ENCODE measurements around the gene CISTR. TPM values are rescaled to one million over a fixed set of nuclear protein-coding genes. Genes with fewer than 3 reads are reported as not detected.

CISTR gene
- total RNA-seq, 6 experiments from 2014 or later: not detected

DNA sequence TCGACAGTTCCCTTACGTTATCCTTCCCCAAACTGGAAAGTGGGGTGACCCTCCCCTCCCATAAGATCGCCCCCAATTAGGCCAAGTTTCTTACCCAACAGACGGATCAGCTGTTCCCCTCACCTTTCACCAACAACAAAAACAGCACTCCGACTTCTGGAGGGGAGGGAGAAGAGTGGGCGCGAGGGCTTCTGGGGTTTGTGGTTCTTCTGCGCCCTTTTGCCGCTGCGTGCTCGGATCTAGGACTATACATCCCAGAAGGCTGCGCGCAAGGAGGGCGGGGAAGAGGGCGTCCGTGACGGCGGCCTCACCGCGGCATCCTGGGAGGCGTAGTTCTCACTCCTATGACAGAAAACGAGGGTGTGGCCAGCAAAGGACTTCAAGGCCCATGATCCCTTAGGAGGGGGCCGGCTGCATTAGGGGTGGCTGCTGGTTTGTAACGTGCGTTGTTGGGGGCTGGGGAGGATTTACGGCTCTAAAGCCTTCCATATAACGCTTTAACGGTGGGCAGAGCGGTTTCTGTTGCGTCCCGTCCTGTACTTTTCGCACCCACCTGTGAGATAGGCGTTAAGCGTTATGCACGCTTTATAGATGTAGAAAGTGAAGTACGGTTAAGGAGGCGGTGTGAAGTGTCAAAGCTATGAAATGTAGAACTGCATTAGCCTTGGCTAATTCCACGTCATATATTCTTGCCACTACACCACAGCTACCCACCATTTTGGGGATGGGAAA is 24.3 kb downstream of the CISTR start, which contains the start of gene CALCOCO1:
TSS of gene CALCOCO1 (minus strand) at position 143 of the 732 bp plus-strand sequence. CDS start 2,210 bp downstream, outside the sequence.
- H3K27me3 ChIP-seq: no peaks in the 10 kb centered on the region
- no peaks in the 10 kb centered on the region for H3K9me3 ChIP-seq
- DNase-seq: peak; percentile 98 to 99 (median 99)
- H3K27ac ChIP-seq: peak within 1 kb of the TSS; percentile 51 to 76 (median 73)
- 0% methylated on average over 30 of the region's 38 CpGs for WGBS (ENCODE audit: insufficient coverage, low coverage, low lambda C conversion rate, missing lambda C conversion rate)
- TF ChIP-seq POLR2A (IDR thresholded peaks at IDR 0.05): peak; percentile 27
- TF ChIP-seq, protein P1, sequence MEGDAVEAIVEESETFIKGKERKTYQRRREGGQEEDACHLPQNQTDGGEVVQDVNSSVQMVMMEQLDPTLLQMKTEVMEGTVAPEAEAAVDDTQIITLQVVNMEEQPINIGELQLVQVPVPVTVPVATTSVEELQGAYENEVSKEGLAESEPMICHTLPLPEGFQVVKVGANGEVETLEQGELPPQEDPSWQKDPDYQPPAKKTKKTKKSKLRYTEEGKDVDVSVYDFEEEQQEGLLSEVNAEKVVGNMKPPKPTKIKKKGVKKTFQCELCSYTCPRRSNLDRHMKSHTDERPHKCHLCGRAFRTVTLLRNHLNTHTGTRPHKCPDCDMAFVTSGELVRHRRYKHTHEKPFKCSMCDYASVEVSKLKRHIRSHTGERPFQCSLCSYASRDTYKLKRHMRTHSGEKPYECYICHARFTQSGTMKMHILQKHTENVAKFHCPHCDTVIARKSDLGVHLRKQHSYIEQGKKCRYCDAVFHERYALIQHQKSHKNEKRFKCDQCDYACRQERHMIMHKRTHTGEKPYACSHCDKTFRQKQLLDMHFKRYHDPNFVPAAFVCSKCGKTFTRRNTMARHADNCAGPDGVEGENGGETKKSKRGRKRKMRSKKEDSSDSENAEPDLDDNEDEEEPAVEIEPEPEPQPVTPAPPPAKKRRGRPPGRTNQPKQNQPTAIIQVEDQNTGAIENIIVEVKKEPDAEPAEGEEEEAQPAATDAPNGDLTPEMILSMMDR (IDR thresholded peaks at IDR 0.05): no peak
- peak; percentile 98 to 100 (median 100) for ATAC-seq
- intact Hi-C loops (cut with DNase I): no loop called here
- H3K4me1 ChIP-seq: peaks cover 0 to 13% (median 4%) of the 10 kb centered on the region in 4 donors
- H3K36me3 ChIP-seq: peaks cover 0 to 26% (median 8%) of the 10 kb centered on the region in 4 donors
- H3K4me3 ChIP-seq: peak within 1 kb of the TSS; percentile 83 to 87 (median 83)

DNA sequence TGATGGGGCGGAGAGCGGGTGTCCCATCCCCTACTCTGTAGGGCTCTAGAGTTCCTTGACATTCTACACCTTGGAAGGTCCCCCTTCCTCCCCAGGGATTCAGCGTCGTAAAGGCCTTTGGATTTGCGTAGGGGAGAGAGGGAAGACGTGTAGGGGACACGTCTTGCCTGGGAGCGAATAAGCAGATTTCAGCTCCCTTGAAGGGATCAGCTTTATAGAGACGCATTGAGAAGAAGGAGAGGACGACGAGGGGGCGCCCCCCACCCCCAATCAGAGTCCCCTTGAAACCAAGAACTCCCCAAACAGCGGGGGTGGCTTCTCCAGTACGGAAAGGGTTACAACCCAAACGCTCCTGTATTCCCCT is 24.9 kb downstream of the CISTR start:
- H3K27me3 ChIP-seq: no peaks in the 10 kb centered on the region
- peak overlapping the region; percentile 51 to 76 (median 73) for H3K27ac ChIP-seq
- WGBS (ENCODE audit: insufficient coverage, low coverage, low lambda C conversion rate, missing lambda C conversion rate): 1% methylated on average over 13 of the region's 15 CpGs
- ATAC-seq (peak in 1 of 4 donors; percentile 4), DNase-seq (no peak)
- H3K36me3 ChIP-seq: peaks cover 0 to 32% (median 11%) of the 10 kb centered on the region in 4 donors
- H3K4me1 ChIP-seq: peaks cover 0 to 13% (median 4%) of the 10 kb centered on the region in 4 donors
- H3K4me3 ChIP-seq: peak overlapping the region; percentile 83 to 87 (median 83)
- TF ChIP-seq POLR2A (IDR thresholded peaks at IDR 0.05): no peak
- TF ChIP-seq, protein P1 (IDR thresholded peaks at IDR 0.05): no peak
- H3K9me3 ChIP-seq: no peaks in the 10 kb centered on the region
- intact Hi-C loops (cut with DNase I): no loop called here

DNA sequence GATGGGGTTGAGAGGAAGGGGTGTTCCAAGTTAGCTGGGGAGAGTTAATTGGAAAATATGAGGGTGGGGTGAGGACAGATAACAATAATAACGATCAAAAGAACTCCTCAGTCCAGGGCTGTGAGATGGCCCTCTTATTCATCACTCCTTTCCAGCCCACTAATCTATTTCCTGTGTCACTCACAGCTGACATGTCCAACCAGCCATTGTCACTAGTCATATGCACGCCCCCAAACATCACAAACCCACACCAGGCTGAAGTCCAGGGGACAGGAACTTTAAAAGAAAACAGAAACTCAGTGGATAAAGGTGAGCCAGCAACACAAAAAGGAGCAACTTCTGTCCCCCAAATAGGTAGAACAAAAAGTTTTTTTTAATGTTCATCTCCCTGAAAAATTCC is 25.4 kb downstream of the CISTR start:
- H3K4me3 ChIP-seq: peak overlapping the region; percentile 83 to 87 (median 83)
- intact Hi-C loops (cut with DNase I): no loop called here
- ATAC-seq: peak in 1 of 4 donors; percentile 3
- DNase-seq: no peak
- H3K27ac ChIP-seq: no peak overlapping the region
- TF ChIP-seq POLR2A (IDR thresholded peaks at IDR 0.05): no peak
- TF ChIP-seq, protein P1 (IDR thresholded peaks at IDR 0.05): no peak
- H3K36me3 ChIP-seq: peaks cover 0 to 38% (median 14%) of the 10 kb centered on the region in 4 donors
- WGBS (ENCODE audit: insufficient coverage, low coverage, low lambda C conversion rate, missing lambda C conversion rate): 17% methylated on average over 2 of the region's 2 CpGs
- no peaks in the 10 kb centered on the region for H3K9me3 ChIP-seq
- H3K4me1 ChIP-seq: peaks cover 0 to 13% (median 4%) of the 10 kb centered on the region in 4 donors
- no peaks in the 10 kb centered on the region for H3K27me3 ChIP-seq

DNA sequence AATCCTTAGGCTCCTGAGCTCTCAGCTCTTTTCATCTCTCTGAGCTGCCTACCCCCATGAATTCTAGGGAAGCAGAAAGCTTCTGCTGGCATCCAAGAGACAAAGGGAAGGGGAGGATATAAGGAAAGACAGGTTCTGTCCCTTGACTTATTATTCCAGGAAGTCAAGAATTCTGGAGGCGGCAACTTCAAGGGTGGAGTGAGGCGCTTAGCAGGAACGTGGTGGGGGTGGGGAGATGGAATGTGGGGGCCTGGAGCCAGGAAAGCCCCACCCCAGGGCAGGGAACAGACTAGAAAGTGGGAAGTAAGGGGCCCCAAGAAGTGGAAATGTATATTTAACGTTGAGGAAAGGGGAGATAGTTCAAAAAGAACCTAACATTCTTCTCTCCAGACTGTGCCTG is 26.0 kb downstream of the CISTR start:
- no peaks in the 10 kb centered on the region for H3K27me3 ChIP-seq
- H3K4me3 ChIP-seq: no peak overlapping the region
- ATAC-seq (no peak), DNase-seq (no peak)
- peaks cover 0 to 13% (median 4%) of the 10 kb centered on the region in 4 donors for H3K4me1 ChIP-seq
- H3K36me3 ChIP-seq: peaks cover 0 to 43% (median 16%) of the 10 kb centered on the region in 4 donors
- intact Hi-C loops (cut with DNase I): no loop called here
- no peak overlapping the region for H3K27ac ChIP-seq
- WGBS (ENCODE audit: insufficient coverage, low coverage, low lambda C conversion rate, missing lambda C conversion rate): 47% methylated on average over 3 of the region's 4 CpGs
- H3K9me3 ChIP-seq: no peaks in the 10 kb centered on the region
- TF ChIP-seq, protein P1 (IDR thresholded peaks at IDR 0.05): no peak
- TF ChIP-seq POLR2A (IDR thresholded peaks at IDR 0.05): no peak
